Liver (tissue), 9 donors: ENCODE results near the gene FOLR3. TPM values are rescaled to one million over a fixed set of nuclear protein-coding genes. Genes with fewer than 3 reads are reported as not detected.

ENCODE experiments used
- DNase-seq: peaks from one replicate; pipeline ENCODE4 v3.0.0-alpha.2; 2017; ENCODE audit warnings: low spot score
- H3K27ac ChIP-seq, 2 donors: one replicate each; pipeline ENCODE4 v1.7.0; 2013; ENCODE audit warnings: inconsistent platforms in 2 of 2, low read length in 2 of 2, control low read depth in 1 of 2, low read depth in 1 of 2, mild to moderate bottlenecking in 1 of 2
- H3K27me3 ChIP-seq, 4 donors: one replicate each; pipeline versions ENCODE4 v1.6.1 to v1.7.0; 2013; ENCODE audit warnings: low read length in 3 of 4, inconsistent platforms in 1 of 4, mild to moderate bottlenecking in 1 of 4, moderate library complexity in 1 of 4; ENCODE audit not compliant: control insufficient read depth in 4 of 4, insufficient read depth in 4 of 4
- H3K36me3 ChIP-seq, 4 donors: one replicate each; pipeline versions ENCODE4 v1.6.1 to v1.7.0; 2013; ENCODE audit warnings: low read length in 3 of 4, mild to moderate bottlenecking in 3 of 4, low read depth in 1 of 4, moderate library complexity in 1 of 4; ENCODE audit not compliant: control insufficient read depth in 4 of 4, insufficient read depth in 3 of 4
- H3K4me1 ChIP-seq, 4 donors: one replicate each; pipeline versions ENCODE4 v1.6.1 to v1.7.0; 2013; ENCODE audit warnings: low read length in 3 of 4, mild to moderate bottlenecking in 3 of 4, moderate library complexity in 1 of 4; ENCODE audit not compliant: control insufficient read depth in 4 of 4, insufficient read depth in 4 of 4
- H3K4me3 ChIP-seq, 3 donors: one replicate each; pipeline versions ENCODE4 v1.6.1 to v1.7.0; 2013; ENCODE audit warnings: low read length in 3 of 3, control low read depth in 1 of 3, low read depth in 1 of 3, mild to moderate bottlenecking in 1 of 3
- H3K9ac ChIP-seq, 2 donors: one replicate each; pipeline ENCODE4 v1.7.0; 2013; ENCODE audit warnings: low read length in 2 of 2, mild to moderate bottlenecking in 2 of 2, moderate library complexity in 2 of 2, control low read depth in 1 of 2, low read depth in 1 of 2
- H3K9me3 ChIP-seq, 4 donors: one replicate each; pipeline versions ENCODE4 v1.6.1 to v1.7.0; 2013; ENCODE audit warnings: low read length in 3 of 4; ENCODE audit not compliant: control insufficient read depth in 4 of 4
- ATF3 ChIP-seq: IDR thresholded peaks from 2 replicates; pipeline ENCODE4 v1.6.1; 2016; ENCODE audit warnings: antibody characterized with exemption
- HNF4A ChIP-seq, 2 donors: conservative IDR thresholded peaks; 2 replicates each; pipeline ENCODE4 v1.6.1; 2016; ENCODE audit warnings: antibody characterized with exemption in 2 of 2, mild to moderate bottlenecking in 2 of 2
- HNF4G ChIP-seq: IDR thresholded peaks from 2 replicates; pipeline ENCODE4 v1.6.1; 2016; ENCODE audit warnings: antibody characterized with exemption
- JUND ChIP-seq, 2 donors: IDR thresholded peaks; 2 replicates each; pipeline ENCODE4 v1.6.1; 2016; ENCODE audit warnings: antibody characterized with exemption in 2 of 2
- MAX ChIP-seq: IDR thresholded peaks from 2 replicates; pipeline ENCODE4 v1.6.1; 2016; ENCODE audit warnings: antibody characterized with exemption
- NR2F2 ChIP-seq: IDR thresholded peaks from 2 replicates; pipeline ENCODE4 v1.6.1; 2016; ENCODE audit warnings: antibody characterized with exemption
- REST ChIP-seq: IDR thresholded peaks from 2 replicates; pipeline ENCODE4 v1.6.1; 2016; ENCODE audit warnings: antibody characterized with exemption, mild to moderate bottlenecking
- SP1 ChIP-seq: IDR thresholded peaks from 2 replicates; pipeline ENCODE4 v1.6.1; 2018; ENCODE audit warnings: antibody characterized with exemption, mild to moderate bottlenecking
- YY1 ChIP-seq: IDR thresholded peaks from 2 replicates; pipeline ENCODE4 v1.6.1; 2016; ENCODE audit warnings: antibody characterized with exemption, mild to moderate bottlenecking
- ZBTB33 ChIP-seq: IDR thresholded peaks from 2 replicates; pipeline ENCODE4 v1.6.1; 2016; ENCODE audit warnings: antibody characterized with exemption
- WGBS: extraction: QIAGEN DNeasy Blood & Tissue Kit; methylation state at CpG from one replicate; pipeline ENCODE4 v1.1.7; 2013; 5-methylcytosine and 5-hydroxymethylcytosine counted together
- polyA plus RNA-seq, 2 donors: library from polyadenylated mRNA; stranded (reverse) in 1 of 2; unstranded in 1 of 2; fragments of 200-250 nt in 1 of 2; fragments of >200 nt in 1 of 2; fragmentation: Nextera tagmentation in 1 of 2; extraction: Ambion mirVana in 1 of 2; gene quantifications; one replicate each; pipeline versions ENCODE4 v1.2.1 to v1.2.3, GENCODE V29; 2013 to 2015
- total RNA-seq, 2 donors: library from RNA; depleted of rRNA; stranded (reverse); fragments of >200 nt; gene quantifications; one replicate each; pipeline ENCODE4 v1.2.3, GENCODE V29; 2014
- donor health status: healthy.
- donor health status: healthy.
- donor health status: healthy.
- donor health status: healthy.
- donor health status: healthy.

Gene FOLR3
- total and polyA plus RNA-seq, 4 donors, result 0.31 to 2.1 (median 0.86) TPM; not detected in 1

- Histone ChIP-seq H3K4me3 (no peak overlapping the region), H3K27me3 (no peaks in the 10 kb centered on the region), H3K4me1 (no peaks in the 10 kb centered on the region), H3K9ac (no peak overlapping the region), H3K9me3 (no peaks in the 10 kb centered on the region), H3K36me3 (no peaks in the 10 kb centered on the region), H3K27ac (no peak overlapping the region)
- DNase-seq, result no peak
- TF ChIP-seq REST (no peak), ATF3 (no peak), HNF4G (no peak), HNF4A (conservative IDR thresholded peaks at IDR 0.05) (peak in 1 of 2 donors; percentile 24)
- 75% methylated on average over 8 of the region's 8 CpGs for WGBS
Observed at GRCh38 chr11:72174302-72175070, 39.0 kb downstream of the FOLR3 start.

GRCh38 chr11:72177656-72178055 lies 42.1 kb downstream of the FOLR3 start:
- 93% methylated on average over 6 of the region's 6 CpGs for WGBS
- Histone ChIP-seq H3K4me1 (no peaks in the 10 kb centered on the region), H3K4me3 (no peak overlapping the region), H3K9me3 (no peaks in the 10 kb centered on the region), H3K36me3 (no peaks in the 10 kb centered on the region), H3K27ac (no peak overlapping the region), H3K9ac (no peak overlapping the region), H3K27me3 (no peaks in the 10 kb centered on the region)
- TF ChIP-seq NR2F2, result no peak
- no peak for TF ChIP-seq MAX
- TF ChIP-seq ZBTB33, result no peak
- no peak for TF ChIP-seq YY1
- no peak for TF ChIP-seq JUND (IDR thresholded peaks at IDR 0.05)
- TF ChIP-seq REST, result no peak
- TF ChIP-seq SP1, result no peak
- no peak for TF ChIP-seq HNF4G
- no peak for TF ChIP-seq ATF3
- DNase-seq, result no peak
